GM21515 (cell line): ENCODE data around the gene TBC1D2B.

Experiments used
- ATAC-seq: cut with Tn5 transposase; IDR thresholded peaks from one replicate; pipeline ENCODE4 v1.9.1; 2021; ENCODE audit not compliant: unreplicated experiment

The TBC1D2B gene

DNA sequence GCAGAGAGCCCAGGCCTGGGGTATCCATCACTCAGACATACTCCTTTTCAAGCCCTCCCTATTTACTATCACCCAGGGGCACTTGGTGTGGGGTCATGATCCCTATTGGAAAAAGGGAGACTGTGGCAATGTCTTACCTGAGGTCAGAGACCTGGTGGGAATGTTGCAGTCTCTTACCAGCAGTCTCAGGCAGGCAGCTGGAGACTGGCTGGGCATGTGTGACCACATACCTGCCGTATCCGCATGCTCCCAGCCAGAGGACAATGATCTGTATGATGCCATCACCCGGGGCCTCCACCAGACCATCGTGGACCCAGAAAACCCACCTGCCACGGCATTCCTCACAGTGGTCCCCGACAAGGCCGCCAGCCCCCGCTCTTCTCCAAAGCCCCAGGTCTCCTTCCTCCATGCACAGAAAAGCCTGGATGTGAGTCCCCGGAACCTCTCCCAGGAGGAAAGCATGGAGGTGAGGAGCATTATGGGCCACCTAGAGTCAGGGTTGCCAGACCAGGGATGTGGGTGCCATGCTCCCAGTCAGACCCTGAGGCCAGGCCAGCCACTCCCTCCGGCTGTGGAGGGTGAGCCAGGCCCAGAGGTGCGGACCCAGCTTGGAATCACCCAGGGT lies 20.7 kb upstream of the TBC1D2B start:
- no peak for ATAC-seq

DNA sequence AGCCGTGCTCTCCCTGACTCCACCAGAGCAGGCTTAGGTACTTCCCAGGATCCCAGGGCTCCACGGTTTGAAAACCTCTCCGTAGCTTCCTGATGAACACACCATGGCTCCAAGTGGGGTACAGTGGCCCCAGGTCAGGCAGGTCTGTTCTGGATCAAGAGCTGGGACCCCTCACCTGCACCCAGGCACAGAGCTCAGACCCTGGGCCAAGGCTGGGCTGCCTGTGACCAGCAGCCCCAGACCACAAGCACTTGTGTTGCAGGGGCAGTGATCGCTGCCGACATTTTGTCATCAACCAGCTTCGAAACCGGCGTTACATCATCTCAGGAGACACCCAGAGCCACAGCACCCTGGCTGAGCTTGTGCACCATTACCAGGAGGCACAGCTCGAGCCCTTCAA lies 20.2 kb upstream of the TBC1D2B start:
- no peak for ATAC-seq

DNA sequence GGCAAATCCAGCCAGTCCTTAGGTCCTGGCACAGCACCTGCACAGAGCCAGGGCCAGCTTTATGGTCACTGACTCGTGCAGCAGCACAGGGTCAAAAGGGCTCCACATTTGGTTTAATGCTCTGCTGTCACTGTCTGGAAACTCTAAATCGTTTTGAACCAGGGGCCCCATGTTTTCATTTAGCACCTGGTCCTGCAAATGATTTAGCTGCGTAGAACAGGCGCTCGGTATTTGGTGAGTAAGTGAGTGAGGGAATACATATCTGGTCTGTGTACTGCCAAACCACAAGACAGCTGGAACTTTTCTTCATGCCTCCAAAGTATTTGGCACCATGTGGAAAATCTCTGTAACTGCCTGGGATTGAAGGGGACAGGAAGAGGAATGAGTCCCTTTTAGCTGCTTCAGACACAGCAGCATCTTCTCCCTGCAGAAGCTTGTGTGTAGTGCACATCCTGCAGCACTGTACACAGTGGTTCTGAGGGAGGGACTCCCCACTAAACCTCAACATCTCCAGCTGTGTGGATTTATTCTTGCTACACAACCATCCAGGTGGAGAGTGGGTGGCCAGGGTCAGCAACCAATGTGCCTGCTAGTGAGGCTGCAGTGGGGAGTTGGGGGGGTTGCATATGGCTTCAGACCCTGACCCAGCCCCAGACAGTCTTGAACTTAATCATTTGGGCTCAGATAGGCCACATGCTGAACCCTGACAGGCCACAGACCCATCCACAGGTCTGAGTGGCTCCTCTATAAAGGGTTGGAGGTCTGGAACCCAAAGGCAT lies 15.9 kb upstream of the TBC1D2B start:
- ATAC-seq: no peak

DNA sequence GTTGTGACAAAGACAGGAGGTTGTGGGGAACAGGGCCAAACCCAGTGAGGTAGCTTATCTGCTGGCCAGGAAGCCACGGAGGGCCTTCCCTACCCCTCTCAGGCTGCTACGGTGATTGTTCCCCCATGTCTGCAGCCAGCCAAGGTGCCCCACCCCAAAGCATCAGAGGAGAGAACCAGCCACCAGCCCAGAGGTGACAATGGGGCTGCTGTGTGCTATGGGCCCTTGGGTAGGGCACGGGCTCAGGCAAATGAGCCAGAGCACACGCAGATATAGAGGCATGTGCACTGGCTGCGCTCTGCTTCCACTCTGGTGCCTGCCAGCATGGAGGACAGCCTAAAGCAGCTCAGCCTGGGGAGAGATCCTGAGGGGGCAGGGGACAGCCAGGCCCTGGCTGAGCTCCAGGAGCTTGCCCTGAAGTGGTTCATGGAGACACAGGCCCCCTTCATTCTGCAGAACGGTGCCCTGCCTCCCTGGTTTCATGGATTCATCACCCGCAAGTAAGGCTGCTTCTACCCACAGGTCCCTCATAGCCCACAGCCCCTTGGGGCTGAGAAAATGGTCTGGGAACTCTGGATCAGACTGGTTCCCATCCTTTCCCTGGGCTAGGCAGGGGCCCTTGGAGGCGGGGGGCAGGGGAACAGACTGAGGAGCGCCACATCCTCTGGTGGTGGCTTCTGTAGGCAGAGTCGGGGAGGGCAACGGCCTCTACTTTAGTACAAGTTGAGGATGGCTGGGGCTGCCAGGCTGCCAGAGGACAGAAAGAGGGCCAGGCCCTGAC lies 14.9 kb upstream of the TBC1D2B start, which contains the start of gene SH2D7:
Gene SH2D7 (plus strand): TSS at position 301 of the 781 bp plus-strand sequence. CDS start 24 bp downstream, at position 325.
- no peak for ATAC-seq

DNA sequence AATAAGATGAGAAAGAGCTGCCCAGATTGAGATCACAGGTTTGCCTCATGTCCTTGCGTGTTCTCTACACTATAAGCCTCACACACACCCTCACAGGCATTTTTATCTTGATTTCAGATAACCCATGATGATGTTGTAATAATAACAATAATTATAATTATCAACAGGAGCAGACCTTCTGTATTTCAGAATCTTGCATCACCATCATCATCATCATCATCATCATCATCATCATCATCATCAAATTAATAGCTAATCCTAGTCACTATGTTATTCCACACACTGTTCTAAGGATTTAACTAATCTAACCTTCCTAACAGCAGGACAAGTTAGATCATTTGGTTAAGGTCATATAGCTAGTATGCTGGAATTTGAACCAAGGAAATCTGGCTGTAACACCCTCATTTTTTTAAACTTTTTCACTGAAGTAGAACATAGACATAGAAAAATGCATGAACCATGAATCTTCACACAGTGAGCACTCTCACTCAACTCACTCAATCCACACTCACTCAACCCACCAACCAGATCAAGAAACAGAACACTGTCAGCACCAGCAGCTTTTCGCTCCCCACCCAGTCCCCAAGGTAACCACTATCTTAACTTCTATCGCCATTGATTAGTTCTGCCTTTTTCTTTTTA lies 13.0 kb upstream of the TBC1D2B start:
- ATAC-seq: no peak

DNA sequence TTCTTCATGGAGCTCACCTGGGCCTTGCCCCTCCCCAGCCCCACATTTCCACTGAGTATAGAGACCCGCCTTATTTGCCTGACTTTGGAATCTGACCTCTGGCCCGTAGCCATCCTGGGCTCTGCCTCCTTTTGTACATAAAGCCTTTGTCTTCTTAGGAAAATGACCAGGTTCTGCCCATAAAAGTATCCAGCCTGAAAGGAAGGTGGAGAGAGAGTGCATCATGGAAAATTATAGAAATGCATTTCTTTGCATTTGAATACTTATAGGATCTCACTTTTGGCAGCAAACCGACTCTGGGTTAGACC lies 11.2 kb upstream of the TBC1D2B start:
- ATAC-seq: no peak

DNA sequence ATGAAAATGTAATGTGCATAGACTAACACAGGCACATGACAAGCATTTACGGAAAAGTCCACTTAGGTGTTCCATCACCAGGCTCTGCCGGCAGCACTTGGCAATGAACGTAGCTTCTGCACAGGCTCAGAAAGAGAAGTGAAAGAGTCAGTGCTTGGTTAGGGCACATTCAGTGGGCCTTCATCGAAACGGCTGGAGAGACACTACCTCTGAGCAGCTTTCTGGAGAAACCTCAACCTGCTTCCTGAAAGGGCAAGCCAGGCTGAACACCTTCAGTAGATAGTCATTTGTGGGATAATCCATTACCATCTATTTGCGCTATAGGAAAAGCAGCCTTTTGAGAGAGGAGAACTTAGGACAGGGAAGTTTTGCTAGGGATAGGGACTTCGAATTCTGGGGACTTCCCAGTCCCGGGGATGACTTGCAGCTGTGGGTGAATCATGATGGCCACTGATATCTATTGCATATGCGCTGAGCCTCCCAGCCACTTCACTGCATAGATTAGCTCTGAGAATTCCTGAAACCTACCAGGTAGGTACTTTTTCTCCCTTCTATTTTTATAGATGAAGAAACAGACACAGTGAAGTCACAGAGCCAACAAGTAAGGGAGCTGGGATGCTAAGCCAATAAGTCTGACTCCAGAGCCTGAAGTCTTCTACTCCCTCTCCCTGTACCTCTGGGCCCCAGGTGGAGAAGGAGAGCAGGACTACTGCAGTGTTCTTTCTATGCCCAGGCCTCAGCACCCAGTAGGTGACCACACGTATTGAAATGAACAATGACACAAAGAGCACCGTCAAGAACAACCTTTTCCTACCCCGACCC lies 10.7 kb upstream of the TBC1D2B start:
- ATAC-seq: no peak

DNA sequence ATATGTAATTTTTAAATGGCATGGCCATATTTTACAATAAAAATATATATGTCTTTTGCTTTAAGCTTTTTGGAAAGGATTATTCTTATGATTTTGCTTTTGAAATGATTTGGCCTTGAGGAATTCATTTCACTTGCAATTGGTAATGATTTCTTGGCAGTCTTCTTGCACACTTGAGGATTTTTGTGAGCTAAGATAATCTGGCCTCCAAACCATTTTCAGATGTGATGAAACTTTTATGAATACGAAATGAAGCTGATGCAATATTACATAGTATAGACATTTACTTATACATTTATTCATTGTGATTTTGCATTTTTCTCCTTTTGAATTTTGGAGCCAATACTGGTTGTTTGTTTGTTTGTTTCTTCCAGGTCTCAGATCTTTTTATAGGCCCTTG lies 8.4 kb upstream of the TBC1D2B start:
- ATAC-seq: no peak

DNA sequence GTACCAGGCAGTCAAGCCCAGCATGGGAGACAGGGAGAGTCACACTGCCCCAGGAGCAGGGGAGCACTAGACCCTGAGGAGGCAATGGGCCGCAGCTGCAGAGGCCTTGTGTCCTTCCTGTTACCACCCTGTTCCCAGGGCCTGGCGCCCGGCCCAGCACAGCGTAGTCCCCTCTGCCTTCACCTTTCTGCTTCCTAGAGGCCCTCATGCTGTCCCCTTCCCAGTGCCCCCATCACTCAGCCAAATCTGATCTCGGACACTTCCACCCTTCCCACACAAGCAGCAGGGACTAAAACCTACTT lies 6.9 kb upstream of the TBC1D2B start:
- no peak for ATAC-seq

DNA sequence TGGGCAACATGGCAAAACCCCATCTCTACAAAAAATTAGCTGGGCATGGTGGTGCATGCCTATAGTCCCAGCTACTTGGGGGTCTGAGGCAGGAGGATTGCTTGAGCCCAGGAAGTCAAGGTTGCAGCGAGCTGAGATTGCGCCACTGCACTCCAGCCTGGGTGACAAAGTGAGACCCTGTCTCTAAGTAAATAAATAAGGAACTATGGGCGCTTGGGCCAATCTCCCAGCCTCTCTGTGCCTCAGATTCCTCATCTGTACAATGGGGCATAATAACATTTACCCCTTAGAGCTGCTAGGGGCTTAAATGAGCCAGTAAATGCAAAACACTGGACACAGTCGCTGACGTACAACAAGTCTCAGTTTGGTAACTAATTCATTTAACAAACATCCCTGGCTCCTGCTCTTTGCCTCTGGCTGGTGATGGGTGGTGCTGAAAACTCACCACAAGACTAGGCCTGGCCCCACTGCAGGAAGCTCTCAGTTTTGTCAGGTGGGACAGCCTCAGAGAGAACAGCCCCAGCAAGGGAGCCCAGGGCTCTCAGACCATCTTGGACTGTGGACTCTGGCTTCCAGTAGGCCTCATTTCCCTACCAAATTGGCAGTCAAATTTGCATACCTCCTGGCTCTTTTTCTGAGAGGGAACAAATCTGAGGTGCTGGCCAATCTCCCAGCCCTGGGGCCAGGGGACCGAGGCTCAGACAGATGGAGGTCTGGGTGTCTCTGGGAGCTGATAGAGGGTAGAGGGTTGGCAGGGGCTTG lies 6.4 kb upstream of the TBC1D2B start:
- ATAC-seq: no peak

DNA sequence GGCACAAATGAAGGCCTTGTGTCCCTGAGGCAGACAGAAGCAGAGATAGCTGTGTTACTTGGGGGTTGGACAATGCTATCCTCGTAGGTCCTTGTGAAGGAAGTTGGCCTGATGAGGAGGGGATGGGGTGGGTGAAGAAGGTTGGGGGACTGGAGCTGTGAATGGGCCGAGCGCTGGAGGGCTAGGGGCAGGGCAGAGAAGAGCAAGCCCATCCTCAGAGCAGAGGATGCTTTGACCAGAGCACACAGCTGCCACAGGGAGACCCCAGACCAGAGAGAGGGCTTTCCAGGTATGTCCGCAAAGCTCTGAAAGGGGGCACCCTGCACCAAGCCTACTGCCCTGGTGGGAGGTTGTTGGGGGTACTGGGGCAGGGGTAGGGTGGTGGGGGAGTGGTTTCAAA lies 5.7 kb upstream of the TBC1D2B start:
- no peak for ATAC-seq

DNA sequence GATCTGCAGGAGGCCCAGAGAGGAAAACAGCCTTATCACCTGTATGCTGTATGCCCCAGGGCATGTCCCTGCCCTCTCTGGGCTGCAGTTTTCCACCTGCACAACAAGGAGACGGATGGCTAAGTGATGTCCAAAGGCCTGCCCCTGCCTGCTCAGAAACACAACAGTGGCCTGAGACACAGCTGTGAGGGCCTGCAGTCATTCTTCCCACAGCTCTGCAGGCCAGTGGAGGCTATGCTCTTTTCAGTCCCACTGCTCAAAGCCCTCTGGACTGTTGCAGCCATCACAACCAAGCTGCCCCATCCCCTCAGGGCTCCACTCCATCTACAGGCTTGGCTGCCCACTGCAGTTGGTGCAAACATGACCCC lies 5.2 kb upstream of the TBC1D2B start:
- ATAC-seq: no peak

DNA sequence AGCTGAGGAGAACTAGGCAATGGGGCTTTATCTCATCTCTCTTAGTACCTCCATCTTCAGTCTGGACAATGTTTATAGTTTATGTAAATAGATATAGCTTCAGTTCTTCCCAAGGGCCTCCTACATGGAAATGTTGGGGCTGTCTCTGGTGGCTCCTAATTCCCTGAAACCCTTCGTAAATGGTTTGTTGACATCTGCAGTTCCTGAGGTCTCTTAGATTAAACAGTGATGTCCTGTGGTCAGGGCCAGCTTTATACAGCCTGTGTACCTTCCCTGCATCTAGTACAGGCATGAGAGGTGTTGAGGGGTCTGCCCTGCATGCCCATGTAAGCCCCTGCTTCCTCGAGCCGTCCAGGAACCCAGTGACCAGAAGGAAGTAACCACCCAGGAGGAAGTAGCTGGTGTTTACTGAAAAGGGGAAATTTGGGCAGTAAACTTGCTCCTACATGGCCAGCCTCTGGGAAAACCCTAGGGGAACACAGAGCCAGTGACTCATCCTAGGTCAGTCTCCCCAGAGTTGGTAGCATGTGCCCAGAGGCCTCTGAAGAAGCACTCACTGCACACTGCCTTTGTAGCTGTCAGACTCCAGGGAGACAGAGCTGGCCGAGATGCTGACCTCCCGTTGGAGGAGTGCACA lies 4.7 kb upstream of the TBC1D2B start:
- no peak for ATAC-seq

DNA sequence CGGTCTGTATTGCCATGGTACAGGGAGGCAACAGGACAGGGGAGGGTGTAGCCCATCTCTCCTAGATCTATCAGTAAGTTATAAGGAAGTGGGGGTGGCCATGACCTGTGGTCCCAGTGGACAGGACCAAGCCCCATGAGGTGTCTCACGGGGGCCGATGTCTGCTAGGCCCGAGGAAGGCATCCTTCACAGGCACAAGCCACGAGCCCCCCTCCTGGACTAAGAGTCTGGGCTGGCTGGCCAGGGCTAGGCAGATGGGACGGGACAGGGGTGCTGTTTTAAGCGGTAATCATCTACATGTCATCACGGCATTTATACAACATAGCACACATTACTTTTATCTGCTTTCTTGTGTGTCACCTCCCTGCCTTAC lies 2.6 kb upstream of the TBC1D2B start:
- no peak for ATAC-seq

DNA sequence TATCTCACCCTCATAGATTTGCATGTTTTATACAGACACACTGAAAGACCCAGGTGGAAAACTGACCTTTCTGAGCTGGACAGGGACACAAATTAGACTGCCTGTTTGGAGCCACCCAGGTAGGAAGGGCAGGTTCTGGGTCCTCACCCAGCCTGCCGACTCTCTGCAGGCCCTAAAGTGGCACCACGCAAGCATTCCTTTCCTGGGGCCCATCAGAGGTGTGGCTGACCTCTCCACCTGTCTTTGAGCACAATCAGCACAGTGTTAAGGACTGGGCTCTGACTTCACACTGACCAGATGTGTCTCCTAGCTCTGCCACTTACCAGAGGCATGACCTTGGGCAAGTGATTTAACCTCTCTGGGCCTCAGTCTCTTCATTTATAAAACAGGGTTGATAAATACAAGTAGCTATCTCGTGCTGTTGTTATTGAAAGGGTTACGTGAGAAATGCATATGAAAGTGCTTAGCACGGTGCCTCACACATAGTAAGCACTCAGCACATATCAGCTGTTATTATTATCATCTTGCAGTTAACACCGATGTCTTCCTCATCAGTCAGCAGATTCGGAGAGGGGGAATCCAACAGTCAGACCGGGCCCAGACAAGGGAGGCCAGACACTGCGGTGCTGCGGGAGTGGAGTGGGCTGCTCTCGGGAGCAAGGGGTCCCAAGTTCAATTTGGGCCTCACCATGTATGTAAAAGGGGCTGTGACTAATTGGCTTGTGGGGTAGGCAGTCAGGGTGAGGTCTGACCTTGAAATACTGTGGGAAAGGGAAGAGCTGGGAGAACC lies 2.0 kb upstream of the TBC1D2B start:
- no peak for ATAC-seq

DNA sequence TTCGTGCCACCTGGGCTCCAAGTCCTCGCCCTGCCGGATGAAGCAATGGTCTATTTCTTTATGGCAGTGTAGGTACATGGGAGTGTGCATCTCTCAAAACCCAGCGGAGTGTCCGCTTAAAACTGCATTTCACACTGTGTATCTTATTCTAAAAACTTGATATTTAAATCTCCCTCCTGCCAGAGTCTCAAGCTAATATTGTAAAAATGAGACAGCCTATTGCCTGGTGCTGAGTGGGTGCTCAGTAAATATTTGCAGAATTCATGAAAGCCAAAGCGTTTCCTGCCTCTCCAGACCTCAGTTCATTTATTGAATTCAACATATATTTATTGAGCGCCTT lies 330 bp upstream of the TBC1D2B start:
- no peak for ATAC-seq

DNA sequence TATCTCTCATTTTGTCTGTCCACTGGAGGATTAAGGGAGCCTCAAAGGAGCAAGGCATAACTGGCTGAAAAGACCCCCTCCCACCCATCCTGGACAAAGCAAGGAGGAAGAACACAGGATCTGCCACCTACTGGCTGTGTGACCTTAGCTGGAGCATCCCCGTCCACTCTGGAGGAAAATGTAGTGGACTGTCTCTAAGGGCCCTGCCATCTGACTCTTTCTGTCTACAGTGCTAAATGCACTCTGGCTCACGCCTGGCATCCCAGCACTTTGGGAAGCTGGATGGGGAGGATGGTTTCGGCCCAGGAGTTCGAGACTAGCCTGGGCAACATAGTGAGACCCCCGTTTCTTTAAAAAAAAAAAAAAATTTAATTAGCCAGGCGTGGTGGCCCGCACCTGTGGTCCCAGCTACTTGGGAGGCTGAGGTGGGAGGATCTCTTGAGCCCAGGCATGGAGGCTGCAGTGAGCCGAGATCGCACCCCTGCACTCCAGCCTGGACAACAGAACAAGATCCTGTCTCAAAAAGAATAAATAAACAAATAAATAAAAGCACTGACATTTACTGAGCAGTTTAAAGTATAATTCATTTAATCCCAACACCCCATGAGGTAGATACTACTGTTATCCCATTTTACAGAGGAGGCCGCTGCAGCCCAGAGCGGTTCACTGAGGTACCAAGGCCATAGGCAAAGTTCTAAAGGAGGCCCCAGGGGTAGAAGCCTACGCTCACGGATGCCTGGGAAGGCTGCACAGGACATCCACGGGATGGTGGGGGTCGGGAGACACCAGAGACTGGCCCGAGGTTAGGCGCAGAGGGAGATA lies 1.1 kb downstream of the TBC1D2B start:
- no peak for ATAC-seq

DNA sequence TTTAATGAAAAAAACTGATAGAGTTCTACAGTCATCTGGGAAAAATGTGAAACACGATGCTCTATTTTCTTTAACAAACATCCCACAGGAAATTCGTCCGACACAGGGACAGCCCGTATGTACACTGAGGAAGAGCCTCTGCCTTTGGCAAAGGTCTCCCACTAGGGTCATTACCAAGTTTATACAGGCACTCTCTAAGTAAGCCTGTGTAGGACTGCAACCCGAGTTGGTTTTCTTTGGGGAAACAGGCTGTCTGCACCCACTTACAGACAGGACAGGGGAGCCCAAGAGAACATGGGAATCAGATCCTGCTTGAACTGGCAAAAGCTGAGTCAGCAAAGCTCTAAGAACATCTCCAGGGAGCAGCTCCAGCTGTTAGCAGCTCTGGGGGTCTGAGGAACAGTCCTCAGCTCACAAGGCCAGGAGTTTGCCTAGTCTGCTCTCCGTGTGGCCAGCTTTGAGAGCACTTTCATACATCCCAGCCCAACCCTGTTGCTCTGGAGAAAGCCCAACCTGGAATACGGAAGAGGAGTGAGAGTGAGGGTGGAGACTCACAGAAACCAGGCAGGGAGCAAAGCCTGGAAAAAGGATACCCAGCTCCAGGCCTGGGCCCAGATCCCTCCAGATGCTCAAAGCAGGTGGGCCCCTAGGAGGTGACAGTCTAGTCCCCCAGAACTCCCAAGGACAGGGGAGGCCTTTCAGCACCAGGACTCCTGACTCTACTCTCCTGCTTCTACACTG lies 1.9 kb downstream of the TBC1D2B start:
- no peak for ATAC-seq
